ENCODE measurements around the gene SYNDIG1L. TPM values are rescaled to one million over a fixed set of nuclear protein-coding genes. Genes with fewer than 3 reads are reported as not detected.
A peak's percentile ranks its signal among the peaks of the same experiment; 100 is the strongest.

The SYNDIG1L gene
- total and polyA plus RNA-seq, 2 of the 8 experiments (the other 6 are each of a cell fraction or from before 2014, with no cell fraction given), result 3.0 to 3.2 TPM

DNA sequence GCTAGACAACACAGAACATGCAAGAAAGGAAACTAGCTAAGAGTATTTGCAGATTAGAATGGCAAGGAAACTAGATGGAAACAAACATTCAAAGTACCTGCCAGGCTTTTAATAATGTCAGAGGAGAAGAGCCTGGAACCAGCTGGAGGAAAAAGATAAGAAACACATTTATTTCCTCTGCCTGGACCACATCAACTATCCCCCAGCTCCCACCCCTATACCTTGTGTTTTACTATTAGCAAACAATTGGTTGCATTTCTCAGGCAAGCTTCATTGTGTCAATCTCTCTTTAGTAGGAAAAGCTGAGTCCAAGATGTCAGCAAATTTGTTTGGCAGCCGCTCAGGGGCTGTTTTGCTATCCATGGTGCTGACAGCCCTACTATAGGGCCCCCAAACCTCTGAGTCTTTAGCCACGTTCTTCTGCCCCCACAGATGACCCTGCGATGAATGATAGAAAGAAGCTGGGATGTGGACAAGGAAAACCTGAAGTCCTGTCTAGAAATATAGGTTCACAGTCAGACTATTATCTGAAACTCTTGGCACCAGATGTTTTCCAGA is 11.6 kb upstream of the SYNDIG1L start (continued):
- peak; percentile 83 to 90; a peak in 2 of 4 replicates for TF ChIP-seq SIN3A (conservative IDR thresholded peaks at IDR 0.05 in 1 of 2, IDR thresholded peaks at IDR 0.05 in 1 of 2; ENCODE audit: low read depth in 1 of 2, low read length in 2 of 2)

Measured in H1 (cell line).